HG03135 (cell line): Measurements from ENCODE around the gene NT5C2.
A peak's percentile ranks its signal among the peaks of the same experiment; 100 is the strongest.
"Not testable (repeated sequence)": the region's sequence is repeated elsewhere in the genome, so short reads cannot be mapped to it uniquely, and the experiment has no call there.

Experiments
- ATAC-seq: cut with Tn5 transposase; IDR thresholded peaks from one replicate; pipeline ENCODE4 v1.9.1; 2021; ENCODE audit warnings: mild to moderate bottlenecking, moderate library complexity; ENCODE audit not compliant: unreplicated experiment

The NT5C2 gene

DNA sequence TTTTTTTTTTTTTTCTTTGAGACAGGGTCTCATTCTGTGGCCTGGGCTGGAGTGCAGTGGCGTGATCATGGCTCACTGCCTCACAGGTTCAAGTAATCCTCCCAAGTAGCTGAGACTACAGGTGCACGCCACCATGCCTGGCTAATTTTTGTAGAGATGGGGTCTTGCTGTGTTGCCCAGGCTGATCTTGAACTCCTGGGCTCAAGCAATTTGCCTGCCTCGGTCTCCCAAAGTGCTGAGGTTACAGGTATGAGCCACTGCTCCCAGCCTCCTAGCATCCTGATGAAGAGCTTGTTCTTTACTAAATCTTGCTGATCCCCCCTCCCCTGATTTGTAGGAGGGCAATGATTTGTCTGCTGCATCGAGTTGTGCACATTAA is 126.0 kb downstream of the NT5C2 start:
- ATAC-seq: not testable (repeated sequence)

- ATAC-seq: no peak
Observed at GRCh38 chr10:103066141-103067098, 126.7 kb downstream of the NT5C2 start.

DNA sequence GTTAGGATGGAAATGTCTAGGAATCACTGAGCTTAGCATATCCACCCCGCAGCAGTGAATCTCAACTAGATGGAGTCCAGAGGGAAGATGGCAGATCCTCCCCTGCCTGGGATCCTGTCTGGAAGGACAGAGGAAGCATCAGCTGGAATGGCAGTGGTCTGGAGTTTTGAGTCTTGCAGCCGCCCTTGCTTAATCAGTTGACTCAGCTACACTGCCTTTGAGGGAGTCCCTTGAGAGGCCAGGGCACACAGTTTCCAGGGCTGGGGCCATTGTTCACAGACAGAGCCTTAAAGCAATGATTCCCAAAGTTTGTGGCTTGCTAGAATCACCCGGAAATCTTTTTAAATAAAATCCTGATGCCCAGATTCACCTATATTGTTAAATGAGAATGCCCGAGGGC is 128.1 kb downstream of the NT5C2 start:
- ATAC-seq: no peak

DNA sequence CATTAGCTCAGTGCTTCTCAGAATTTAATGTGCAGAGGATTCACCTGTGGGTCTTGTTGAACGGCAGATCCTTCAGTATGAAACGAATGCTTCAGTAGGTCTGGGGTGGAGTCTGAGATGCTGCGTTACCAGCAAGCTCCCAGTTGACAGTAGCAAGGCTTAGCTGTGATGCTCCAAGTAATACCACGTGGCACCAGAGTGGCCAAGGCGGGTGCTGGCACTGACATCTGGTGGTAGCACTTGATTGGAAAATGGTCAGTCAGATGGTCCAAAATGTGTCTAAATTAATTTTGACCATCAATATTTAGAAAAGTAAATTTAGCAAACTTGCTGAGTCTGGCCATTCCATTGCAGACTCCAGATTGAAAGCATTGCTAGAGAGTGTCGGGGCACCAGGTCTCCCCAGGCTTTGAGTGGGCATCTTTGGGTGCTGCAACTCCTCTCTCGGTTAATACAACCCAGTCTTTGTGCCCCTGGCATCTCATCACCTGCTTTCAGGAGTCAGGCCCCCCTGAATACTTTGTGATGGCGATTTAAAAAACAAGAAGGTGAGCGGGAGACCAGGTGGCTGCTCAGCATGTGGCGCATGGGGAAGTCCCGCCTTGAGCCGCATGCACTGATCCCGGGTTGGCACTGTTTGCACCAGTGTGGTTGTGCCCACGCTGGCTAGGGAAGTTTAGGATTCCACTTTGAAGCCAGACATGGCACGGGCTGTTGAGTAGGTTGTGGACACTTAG is 130.1 kb downstream of the NT5C2 start:
- ATAC-seq: no peak

GRCh38 chr10:103060575-103060974 is 132.5 kb downstream of the NT5C2 start:
- ATAC-seq: no peak

DNA sequence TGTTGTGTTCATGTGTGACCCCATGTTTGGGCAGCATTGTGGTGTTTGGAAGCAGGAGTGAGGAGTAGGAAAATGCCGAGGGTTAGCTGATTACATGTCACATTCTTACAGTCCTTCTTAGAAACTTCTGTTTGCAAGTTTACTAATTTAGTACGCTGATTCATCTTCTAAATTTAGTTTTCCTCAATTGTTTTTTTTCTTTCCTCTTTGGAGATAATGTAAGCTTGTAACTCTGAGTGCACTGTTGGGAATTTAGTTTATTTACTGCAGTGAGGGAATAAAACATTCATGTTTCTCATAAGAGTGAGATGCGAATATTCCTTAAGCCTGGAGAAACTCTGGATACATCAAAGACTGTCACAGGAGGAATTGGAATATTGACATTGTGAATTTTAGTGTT is 135.0 kb downstream of the NT5C2 start:
- ATAC-seq: no peak

- no peak for ATAC-seq
Observed at GRCh38 chr10:103055105-103055504, 138.0 kb downstream of the NT5C2 start.

DNA sequence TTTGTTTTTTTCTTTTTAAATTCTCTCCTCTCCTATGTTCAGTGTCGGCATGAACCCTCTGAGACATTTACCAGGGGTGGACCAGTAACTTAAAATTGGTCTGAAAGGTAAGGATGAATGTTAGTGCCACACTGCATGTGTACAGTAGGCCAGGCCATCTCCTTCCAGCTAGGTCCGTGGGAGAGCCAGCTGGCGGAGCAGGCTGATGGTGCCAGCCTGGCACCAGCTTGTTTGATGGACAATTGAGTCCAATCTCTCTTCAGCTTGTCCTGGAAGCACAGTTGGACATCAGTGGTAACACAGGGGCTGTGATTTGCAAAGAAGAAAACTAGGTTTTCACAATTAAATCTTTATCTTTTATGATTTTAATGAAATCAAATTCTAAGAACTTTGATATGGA is 138.5 kb downstream of the NT5C2 start:
- no peak for ATAC-seq

DNA sequence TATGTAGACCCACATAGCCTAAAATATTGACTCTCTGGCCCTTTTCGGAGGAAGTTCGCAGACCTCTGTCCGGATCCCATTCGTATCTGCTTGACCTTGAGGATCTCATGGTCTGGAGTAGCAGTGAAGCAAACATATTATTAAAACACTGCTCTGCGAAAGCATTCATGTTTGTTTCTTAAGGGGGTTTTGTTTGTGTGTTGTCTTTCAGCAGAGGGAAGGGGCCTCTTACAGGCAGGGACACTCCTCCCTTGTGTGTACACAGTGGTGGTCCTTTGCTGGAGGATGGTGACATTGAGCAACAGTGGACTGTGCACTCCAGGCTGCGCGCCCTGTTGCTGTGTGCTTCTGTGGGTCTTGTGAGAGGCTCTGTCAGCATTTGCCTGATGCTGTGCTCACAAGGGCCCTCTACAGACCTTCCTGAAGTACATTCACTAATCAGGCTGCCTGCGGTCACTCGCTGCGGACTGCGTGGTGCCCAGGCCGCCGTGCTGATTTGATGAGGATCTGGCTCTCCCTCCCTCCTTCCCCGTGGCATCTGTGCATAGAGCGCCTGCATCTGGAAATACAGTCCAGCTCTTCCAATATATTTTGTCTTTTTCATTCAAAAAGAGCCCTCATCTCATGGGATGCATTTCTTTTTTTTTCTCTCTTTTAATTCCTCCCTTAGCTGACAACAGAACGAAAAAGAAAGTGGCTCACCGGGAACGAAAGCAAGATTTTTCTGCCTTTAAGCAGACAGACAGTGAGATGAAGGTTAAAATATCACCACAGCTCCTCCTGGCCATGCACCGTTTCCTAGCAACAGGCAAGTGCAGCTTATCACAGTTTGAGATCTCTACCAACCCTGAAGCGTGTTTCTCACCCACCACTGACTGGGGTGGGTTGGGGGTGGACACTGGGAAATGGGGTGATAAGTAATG is 139.2 kb downstream of the NT5C2 start:
- ATAC-seq: peak; percentile 88

GRCh38 chr10:103049237-103049636 is 143.8 kb downstream of the NT5C2 start:
- no peak for ATAC-seq

GRCh38 chr10:103047381-103047780 is 145.7 kb downstream of the NT5C2 start:
- no peak for ATAC-seq

GRCh38 chr10:103045961-103046360 is 147.1 kb downstream of the NT5C2 start:
- ATAC-seq: no peak

DNA sequence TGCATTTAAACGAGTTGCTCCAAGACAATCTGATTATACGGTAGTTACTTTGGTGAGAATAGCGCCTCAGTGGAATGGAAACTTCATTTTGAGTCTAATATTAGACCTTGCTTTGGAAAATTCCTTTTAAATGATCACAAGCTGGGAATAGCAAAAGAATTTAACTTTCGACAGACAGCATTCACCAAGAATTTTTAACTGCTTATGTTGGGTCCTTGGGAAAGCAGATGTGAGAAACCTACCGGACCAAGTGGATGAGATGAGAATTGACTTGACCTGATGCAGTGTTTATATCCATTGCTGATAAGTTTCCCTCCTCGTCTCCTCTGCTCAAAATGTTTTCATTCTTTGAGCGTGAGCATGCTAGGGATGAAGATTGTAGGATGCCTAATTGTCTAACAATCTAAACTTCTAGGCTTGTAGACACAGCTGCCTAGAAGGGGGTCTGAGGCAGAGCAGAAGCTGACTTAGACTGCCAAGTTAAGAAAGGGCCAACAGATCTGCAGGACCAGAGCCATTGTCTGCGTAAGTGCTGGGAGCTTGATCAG is 148.1 kb downstream of the NT5C2 start:
- ATAC-seq: no peak

- no peak for ATAC-seq
Observed at GRCh38 chr10:103042908-103043307, 150.2 kb downstream of the NT5C2 start.

- ATAC-seq: no peak
Observed at GRCh38 chr10:103042129-103042528, 150.9 kb downstream of the NT5C2 start.

- no peak for ATAC-seq
Observed at GRCh38 chr10:103041391-103041790, 151.7 kb downstream of the NT5C2 start.

DNA sequence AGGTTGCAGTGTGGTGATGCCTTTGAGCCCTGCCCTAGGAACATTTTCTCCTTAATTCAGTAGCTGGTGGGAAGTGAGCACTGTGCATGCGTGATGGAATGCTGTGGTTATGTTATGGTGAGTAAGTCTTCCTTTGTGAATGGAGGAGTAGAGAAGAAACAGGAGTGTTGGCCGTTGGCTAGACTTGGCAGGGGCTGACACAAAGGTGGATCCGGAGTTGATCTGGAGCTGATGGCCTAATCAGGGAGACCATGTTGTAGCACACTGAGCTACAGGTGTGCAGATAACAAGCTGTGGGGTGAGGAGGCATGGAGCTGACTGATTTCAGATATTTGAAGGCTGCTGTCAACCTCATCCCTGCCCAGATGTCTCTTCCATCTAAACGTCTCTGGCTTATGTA is 152.7 kb downstream of the NT5C2 start:
- no peak for ATAC-seq

- no peak for ATAC-seq
Observed at GRCh38 chr10:103038570-103038969, 154.5 kb downstream of the NT5C2 start.
